Suppressor macrophage treated with lipopolysaccharide for 1 hour (primary cell): ENCODE data around the gene ACTBL2.
A peak's percentile ranks its signal among the peaks of the same experiment; 100 is the strongest.

Source experiments
- DNase-seq, 3 donors: peaks; one replicate each; pipeline ENCODE4 v3.0.0-alpha.2; 2020 to 2022

ACTBL2 gene

GRCh38 chr5:57448287-57448686, 34.3 kb downstream of the ACTBL2 start:
- no peak for DNase-seq

GRCh38 chr5:57447658-57448057, 35.0 kb downstream of the ACTBL2 start:
- no peak for DNase-seq

GRCh38 chr5:57446966-57447365, 35.6 kb downstream of the ACTBL2 start:
- DNase-seq, result no peak

GRCh38 chr5:57445705-57446037, 36.9 kb downstream of the ACTBL2 start:
- no peak for DNase-seq

GRCh38 chr5:57445006-57445704, 37.5 kb downstream of the ACTBL2 start:
- peak in 2 of 3 donors; percentile 8 for DNase-seq

- peak; percentile 66 to 72 (median 68) for DNase-seq
These were observed 40.4 kb downstream of the ACTBL2 start for GRCh38 chr5:57442080-57442839.

- no peak for DNase-seq
These were observed 41.1 kb downstream of the ACTBL2 start for GRCh38 chr5:57441557-57441956.

- DNase-seq, result no peak
These were observed 43.0 kb downstream of the ACTBL2 start for GRCh38 chr5:57439601-57440000.

- DNase-seq, result no peak
These were observed 44.4 kb downstream of the ACTBL2 start for GRCh38 chr5:57437976-57438805.

GRCh38 chr5:57436586-57436985, 46.0 kb downstream of the ACTBL2 start:
- DNase-seq, result no peak

GRCh38 chr5:57435701-57436134, 46.9 kb downstream of the ACTBL2 start:
- DNase-seq, result peak in 2 of 3 donors; percentile 1 to 8

- no peak for DNase-seq
These were observed 47.9 kb downstream of the ACTBL2 start for GRCh38 chr5:57434683-57435082.

- no peak for DNase-seq
These were observed 48.4 kb downstream of the ACTBL2 start for GRCh38 chr5:57434227-57434640.

GRCh38 chr5:57432876-57433275, 49.7 kb downstream of the ACTBL2 start:
- DNase-seq, result peak in 2 of 3 donors; percentile 7 to 20

GRCh38 chr5:57431759-57432158, 50.9 kb downstream of the ACTBL2 start:
- DNase-seq, result no peak
